G401.6 (cell line): Measurements from ENCODE around the gene CHKA.

Experiments
- FAIRE-seq: peaks from 2 replicates; lab custom pipeline; 2012; peaks lifted over from hg19 to GRCh38; lab: Jason Lieb, UNC

Gene CHKA

DNA sequence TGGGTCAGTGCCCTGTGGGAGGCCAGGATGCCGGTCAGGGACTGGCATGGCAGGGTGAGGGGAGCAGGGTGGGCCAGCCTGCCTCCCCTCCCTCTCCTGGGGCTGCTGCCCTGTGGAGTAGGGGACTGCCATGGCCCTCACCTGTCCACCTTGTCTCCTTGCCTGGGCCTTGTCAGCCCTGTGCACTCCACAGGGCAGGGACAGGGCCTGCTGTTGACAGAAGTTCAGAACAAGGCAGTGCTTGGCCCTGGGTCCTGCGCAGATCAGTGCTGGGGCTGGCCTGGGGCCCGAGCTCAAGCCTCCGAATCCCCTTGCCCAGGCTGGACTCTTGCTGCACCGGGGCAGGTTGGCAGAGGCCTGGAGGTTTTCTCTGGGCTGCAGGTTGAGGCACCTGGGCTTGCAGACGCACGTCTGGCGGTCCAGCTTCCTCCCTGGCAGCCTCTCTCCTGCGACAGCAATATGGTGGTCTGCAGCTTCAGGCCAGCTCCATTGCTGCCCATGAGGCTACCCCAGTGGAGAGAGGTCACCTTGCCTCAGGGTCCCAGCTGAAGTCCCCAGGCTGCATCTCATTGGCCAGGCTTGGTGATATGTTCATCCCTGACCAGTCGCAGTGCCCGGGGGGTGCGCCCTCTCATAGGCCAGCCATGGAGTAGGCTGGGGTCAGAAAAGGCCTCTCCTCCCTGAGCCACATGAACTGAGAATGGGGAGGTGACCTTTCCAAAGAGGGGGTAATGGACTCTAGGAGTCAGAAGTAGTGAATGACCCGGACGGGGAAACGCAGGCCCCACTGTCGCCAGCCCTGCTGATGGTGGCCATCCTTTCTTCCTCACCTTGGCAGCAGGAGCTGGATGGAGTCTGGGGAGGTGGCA lies 21.5 kb upstream of the CHKA start:
- no peak for FAIRE-seq

DNA sequence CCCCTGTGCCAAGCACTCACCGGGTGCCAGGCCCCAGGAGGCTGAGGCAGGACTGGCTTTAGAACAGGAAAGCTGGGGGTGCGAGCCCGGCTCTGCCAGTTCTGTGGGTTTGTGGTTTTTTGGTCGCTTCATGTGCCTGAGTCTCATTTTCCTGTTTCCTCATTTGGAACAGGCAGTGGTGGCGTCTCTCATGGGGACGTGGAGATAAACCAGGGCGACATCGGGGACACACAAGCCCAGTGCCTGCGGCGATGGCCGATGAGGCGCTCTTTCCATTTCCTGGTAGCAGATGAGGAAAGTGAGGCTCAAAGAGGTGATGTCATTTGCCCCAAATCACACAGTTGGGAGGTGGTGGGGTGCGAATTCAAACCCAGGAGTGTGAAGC lies 20.8 kb upstream of the CHKA start:
- no peak for FAIRE-seq

DNA sequence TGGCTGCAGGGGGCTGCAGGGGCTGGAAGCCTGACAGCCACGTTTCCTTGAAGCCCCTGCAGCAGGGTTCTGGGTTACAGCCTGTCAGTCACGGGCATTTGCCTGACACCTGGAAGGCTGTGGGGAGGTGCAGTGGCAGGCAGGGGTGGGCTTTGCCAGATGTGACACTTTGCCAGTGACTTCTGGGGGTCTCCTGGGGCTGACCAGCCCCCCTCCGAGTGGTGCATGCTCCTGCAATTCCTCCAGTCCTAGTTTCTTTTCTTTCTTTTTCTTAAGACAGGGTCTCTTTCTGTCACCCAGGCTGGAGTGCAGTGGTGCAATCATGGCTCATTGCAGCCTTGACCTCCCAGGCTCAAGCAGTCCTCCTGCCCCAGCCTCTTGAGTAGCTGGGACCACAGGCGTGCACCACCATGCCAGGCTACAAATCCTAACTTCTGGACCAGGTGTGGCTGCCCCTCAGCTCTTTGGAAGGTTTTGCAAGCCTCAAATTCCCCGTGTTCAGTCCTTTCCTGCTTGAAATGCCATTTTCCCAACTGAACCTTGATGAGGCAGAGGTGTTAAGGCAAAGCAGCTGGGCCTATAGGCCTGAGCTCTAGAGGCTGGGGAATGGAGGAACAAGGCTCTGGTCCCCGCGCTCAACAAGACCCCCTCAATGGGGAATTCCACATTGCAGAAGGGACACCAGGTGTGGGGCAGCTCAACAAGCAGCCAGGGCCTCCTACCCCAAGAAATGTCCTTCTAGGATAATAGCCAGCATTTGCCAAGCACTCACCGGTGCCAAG lies 20.2 kb upstream of the CHKA start:
- FAIRE-seq = no peak

DNA sequence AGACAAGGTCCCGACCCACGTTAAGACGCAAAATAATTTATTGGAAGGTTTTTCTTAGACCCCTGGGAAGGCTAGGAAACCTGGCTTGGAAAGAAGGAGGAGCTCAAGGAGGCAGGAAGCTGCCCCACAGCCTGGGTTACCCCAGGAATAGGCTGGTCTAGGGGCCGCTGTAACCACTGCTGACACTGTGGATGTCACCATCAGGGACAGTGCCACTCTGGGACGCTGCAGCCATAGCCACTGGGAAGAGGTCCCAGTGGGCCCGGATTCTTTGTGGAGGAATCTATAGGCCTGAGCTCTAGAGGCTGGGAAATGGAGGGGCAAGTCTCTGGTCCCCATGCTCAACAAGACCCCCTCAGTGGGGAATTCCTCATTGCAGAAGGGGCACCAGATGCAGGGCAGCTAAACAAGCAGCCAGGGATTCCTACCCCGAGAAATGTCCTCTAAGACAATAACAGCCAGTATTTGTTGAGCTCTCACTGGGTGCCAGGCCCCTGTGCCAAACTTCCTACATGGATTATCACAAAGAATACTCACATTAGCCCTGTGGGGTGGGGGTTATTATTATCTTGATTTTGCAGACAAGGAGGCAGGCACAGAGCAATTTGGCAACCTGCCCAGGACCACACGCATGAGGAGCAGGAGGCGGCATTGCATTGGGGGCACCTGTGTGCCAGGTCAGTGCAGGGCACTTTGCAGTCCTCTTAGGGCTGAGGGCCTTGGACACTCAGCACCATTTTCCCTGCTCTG lies 19.5 kb upstream of the CHKA start:
- FAIRE-seq = no peak

DNA sequence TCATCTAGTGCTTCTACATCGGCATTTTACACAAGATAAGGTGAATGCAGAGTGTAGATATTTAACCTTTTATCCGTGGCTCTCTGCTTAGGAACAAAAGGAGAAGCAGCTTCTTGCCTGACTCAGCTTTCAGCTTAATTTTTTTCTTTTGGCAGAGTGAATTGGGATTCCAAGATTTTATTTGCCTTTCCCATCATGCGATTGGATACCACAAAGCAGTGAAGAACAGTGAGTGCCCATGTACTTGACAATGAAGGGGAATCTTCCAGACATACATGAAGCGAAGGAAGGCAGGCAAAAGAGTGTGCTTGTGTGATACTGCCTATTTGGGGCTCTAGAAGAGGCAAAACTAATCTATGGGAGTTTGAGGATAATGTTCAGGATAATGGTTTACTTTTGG lies 17.0 kb upstream of the CHKA start:
- no peak for FAIRE-seq

DNA sequence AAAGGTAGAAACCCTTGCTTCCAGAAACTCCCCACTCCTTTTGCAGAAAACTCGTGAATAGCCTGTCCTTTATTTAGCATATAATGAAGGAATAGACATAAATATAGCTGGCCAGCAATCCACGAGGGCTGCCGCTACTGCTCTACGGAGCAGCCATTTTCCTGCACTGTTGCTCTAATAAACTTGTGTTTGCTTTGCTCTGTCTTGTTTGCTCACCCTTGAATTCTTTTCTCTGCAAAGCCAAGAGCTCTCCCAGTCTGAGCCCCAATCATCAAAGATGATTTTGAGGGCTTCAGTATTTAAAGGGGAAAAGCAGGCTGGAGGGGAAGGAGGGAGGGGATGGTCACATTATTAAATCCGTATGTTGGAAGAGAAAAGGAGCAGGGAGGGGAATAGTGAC lies 16.6 kb upstream of the CHKA start:
- FAIRE-seq = no peak

DNA sequence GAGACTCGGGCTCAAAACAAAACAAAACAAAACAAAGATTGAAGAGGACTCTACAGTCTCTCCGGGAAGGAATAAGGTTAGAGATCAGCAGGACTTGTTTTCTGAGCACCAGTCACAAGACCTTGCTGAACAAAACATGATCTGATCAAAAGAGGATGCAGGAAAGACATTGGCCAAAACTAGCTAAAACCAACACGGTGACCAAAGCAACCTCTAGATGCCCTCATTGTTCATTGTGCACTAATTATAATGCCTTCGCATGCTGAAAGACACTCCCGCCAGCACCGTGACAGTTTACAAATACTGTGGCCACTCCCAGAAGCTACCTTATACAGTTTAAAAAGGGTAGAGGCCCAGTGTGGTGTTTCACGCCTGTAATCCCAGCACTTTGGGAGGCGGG lies 15.7 kb upstream of the CHKA start:
- no peak for FAIRE-seq

DNA sequence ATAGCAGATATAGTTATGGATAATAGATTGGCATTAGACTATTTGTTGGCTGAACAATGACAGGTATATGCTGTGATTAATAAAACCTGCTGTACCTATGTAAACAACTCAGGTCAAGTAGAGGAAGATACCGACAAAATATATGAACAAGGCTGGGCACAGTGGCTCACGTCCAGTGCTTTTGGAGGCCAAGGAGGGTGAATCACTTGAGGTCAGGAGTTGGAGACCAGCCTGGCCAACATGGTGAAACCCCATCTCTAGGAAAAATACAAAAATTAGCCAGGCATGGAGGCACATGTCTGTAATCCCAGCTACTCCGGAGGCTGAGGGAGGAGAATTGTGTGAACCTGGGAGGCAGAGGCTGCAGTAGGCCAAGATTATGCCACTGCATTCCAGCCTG lies 14.0 kb upstream of the CHKA start:
- FAIRE-seq = no peak

DNA sequence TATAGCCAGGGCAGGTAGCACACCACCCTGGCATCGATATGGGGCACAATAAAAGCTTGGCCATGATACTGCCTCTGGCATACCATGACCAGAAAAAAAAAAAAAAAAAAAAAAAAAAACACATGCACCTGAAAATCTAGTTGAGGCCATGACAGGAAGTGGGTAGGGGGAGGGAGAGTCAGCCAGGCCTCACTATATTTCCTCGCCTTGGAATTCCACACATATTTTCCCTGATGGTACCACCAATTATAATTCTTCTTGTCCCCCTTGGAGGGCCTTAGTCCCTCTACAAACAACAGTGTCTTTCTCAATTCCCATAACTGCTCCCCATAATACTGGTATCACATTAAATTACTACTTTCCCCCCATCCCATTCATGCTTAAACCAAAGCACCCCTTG lies 12.6 kb upstream of the CHKA start:
- FAIRE-seq = no peak

DNA sequence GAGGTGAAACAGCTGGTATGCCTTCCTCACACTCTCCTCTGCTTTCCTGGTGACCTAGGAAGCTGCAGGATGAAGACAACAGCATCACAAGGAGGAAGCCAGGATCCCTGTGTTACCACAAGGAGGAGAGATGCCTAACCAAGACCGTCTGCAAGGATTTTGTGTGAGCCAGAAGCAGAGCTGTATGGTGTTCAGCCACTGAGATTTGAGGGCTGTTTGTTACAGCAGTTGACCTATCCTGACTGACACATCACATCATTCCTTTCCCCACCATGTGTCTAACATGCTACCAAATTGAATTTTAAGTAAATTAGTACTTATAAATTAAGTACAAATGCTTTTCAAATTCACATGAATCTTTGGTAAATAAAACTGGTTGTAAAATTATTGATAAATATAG lies 8.9 kb upstream of the CHKA start:
- no peak for FAIRE-seq

DNA sequence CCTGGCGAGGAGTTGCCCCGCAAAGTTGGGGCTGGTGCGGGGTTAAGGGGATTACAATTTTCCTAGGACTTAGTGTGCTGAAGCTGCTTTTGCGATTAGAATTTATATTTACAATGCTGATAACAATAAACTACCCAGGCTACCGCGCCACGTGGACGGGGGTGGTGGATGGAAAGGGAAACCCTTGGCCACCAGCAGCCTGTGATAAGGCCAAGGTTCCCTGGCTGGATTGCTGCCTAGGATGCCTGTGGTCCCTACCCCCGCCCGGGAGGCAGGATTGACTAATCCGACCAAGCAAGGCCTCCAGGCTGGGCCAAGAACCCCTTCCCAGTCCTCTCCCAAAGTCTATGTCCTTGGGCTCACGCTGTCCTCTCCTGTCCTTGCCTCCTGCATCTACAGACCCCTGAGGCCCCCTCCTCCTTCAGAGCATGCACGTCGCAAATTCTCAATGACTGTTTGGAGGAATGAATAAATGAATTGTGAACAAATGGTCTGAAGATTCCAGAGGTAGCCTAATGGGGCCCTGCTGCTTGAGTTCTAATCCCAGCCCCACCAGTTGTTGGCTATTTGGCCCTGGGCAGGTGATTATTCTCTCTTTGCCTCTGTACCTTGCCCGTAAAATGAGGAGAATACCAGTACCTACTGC lies 7.6 kb upstream of the CHKA start:
- no peak for FAIRE-seq

DNA sequence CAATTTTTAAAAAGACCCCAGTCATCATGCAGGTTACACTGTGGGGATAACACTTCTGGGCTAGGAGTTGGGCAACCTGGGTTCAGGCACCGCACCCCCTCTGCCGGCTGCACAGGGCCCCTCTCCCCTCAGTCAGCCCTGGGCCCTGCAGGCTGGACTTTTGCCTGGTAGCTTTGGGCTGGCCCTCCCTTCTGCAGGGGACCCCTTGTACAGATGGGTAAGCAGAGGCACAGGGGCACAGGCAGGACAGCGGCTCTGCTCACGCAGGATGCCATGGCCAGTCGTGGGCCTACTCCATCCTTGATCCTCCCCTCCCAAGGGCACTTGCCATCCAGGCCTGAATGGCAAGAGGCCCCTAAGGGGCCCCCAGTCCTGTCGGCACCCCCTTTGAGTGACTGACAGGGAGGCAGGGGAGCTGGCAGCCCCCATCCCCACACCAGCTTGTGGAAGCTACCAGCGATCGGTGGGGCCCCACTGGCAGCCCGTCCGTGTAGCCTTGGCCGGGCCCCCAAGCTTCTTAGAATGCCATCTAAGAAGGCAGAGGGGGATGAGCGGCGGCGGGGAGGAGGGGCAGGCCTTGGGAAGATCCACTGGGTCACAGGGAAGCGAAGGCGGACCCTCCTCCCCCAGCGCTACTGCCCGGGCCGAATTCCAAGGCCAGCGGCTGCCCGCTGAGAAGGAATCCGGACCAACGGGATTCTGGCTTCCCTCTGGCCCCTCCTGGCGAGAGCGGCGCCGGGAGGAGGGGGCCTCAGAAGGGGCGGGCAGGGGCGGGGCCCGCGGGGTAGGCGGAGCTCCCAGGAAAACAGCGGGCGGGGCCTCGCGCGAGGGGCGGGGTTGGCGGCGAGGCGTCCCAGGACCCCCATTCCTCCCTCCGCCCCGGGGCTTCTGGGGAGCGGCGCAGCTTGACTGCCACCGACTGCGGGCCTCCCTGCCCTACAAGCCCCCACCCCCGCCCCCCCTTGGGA lies 6.8 kb upstream of the CHKA start:
- no peak for FAIRE-seq

DNA sequence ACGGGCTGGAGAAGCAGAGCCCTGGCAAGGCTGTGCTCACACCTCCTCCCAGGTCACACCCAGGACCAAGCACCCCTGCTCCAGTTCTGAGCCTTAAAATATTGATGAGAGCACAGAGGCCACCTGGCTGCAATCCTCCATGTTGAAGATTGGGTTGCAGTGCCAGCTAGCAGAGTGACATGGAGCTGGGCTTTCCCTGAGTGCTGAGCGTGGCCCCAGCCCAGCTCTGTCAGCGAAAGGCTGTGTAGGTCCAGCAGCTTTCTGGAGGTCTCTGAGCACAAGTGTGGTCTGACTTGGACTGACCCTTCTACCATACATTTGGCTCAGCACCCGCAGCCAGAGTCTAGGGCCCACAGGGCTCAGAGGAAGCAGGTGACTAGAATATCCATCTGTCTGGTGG lies 4.0 kb upstream of the CHKA start:
- FAIRE-seq = no peak

DNA sequence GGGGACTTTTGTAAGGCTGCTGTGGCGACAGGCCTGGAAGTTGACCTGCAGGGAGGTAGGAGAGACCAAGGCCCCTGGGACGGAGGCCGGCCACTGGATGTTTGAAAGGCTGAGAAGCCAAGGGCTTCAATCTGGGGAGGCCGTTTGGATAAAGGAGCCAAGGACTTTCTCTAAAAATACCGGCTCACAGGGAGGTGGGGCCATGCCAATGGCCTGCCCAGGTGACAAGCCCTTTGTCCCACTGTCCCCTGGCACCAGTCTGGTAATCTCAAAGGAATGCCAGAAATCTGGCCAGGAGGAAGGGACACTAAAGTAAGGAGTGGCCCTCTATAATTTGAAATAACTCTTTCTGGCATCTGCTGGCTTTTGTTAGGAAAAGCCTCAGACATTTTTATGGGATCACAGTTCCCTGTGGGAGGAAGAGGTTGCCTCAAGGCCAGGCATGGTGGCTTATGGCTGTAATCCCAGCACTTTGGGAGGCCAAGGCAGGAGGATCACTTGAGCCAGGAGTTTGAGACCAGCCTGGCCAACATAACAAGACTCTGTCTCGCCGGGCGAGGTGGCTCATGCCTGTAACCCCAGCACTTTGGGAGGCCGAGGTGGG lies 1.9 kb upstream of the CHKA start:
- FAIRE-seq = no peak

DNA sequence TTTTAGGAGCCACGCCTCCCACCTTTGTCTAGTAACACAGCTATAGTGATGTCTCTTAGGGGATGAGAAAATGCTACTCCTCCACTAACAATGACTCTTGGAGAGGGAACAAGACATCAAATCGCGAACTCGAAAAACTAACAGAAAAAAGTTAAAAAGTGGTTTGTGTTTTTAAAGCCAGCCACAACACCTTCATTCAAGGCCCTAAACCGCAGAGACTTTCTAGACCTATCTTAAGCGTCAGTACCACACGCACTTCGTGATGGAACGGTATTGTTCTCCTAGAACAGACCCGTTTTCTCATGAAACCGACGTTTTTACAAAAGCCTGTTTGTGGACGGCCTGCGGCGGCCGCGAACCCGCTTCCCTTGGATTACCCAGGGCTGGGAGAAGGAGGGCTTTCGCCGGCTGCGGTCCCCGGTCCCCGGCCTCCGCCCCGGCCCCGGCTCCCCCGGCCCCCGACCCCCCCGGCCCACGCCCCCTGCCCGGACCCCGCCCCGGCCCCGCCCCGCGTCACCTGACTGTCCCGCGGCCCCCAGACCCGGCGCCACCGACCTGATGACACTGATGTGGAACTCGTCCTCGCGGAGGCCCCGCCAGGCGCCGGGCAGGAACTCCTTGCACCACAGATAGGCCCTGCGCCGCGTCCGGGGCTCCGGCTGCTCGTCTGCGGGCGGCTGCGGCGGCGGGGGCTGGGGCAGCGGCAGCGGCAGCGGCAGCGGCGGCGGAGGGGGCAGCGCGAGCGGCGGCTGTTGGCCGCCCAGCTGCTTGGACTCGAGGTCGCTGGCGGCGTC lies 718 bp downstream of the CHKA start:
- no peak for FAIRE-seq

DNA sequence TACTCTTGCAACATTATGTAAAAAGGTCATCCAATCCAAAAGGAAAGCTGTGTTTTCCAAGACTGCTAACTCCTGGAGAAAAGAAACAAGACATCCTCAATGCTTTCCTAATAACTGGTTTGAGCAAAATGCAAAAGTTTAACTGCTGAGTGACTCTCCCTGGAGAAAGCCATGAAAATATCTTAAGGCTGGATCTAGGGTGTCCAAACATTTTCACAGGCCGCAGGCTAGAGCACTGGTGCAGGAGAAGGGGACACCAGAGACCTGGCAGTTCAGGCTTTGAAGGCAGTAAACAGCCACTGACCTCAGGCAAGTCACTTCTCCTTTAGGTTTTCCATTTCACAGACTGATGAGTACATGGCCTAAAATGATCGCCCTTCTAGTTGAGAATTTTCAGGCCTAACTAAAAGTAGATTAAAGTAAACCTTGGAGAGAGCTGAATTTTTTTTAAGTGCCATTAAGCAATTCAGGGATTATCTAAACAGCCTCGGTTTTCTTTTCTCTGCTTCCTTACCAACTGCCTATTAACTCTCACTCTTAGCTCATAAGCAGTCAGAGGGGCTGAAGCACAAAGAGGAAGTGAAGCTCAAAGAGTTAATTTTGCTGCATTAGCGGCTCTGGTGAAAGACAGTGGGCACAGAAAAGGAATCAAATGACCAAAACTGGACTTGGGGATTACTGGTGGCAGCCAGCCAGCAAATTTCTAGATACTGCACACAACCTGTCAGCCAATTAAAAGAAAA lies 2.3 kb downstream of the CHKA start:
- no peak for FAIRE-seq

DNA sequence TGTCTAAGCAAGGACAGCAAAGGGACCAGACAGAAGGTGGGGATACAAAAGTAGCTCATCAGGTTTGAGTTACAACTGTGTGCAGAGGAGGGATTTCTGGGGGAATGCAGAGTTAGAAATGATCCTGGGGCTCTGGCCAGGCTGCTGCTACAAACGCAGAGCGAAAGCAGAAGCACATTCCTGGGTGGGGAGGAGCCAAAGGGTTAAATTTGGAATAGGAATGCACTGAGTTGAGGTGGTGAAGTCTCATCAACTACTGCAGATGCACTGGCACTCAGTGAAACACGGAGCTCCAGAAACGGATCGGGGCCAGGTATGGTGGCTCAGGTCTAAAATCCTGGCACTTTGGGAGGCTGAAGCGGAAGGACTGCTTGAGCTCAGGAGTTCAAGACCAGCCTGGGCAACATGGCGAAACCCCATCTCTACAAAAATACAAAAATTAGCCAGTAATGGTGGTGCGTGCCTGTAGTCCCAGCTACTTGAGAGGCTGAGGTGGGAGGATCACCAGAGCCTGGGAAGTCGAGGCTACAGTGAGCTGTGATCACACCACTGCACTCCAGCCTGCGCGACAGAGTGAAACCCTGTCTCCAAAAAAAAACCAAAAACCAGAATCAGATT lies 3.2 kb downstream of the CHKA start:
- no peak for FAIRE-seq

DNA sequence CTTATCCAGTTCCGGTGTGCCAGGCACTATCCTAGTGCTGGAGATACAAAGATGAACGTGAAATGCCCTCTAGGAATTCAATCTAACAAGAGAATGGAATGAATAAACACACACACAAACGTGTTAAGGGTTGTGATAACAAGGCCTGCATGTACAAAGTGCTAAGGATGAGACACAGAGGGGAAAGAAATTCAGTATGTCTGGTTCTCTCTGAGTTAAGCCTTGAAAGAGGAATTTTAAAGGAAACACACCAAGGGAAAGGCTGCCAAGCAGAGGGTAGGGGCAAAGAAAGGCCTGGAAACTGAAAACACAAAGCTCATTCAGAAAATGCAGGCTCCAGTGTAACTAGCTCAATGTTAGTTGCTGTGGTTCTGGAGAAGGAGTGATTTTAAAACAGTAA lies 4.2 kb downstream of the CHKA start:
- FAIRE-seq = no peak

DNA sequence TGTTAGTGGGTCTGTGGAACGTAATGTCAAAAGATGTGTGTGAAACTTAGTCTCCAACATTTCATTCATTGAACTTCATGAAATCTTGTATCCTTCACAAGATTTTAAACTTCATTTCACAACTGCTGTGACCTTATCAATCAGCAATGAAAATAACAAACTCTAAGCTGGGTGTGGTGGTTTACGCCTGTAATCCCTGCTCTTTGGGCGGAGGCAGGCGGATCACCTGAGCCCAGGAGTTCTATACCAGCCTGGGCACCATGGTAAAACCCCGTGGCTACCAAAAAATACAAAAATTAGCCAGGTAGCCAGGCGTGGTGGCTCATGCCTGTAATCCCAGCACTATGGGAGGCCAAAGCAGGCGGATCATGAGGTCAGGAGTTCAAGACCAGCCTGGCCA lies 5.1 kb downstream of the CHKA start:
- no peak for FAIRE-seq
